Activated CD8-positive, alpha-beta memory T cell treated with anti-CD3 and anti-CD28 coated beads for 1 hour (primary cell): ENCODE results near the gene SSBP4.
A peak's percentile ranks its signal among the peaks of the same experiment; 100 is the strongest.

Source experiments
- DNase-seq, 2 donors: peaks; one replicate each; pipeline ENCODE4 v3.0.0-alpha.2; 2020; ENCODE audit warnings: low read depth in 1 of 2; ENCODE audit errors: extremely low read depth in 1 of 2

The SSBP4 gene

GRCh38 chr19:18461471-18461870 is 42.3 kb downstream of the SSBP4 start:
- no peak for DNase-seq

- no peak for DNase-seq
These were observed 45.4 kb downstream of the SSBP4 start for GRCh38 chr19:18464646-18465045.

GRCh38 chr19:18465214-18465963 is 46.2 kb downstream of the SSBP4 start:
- no peak for DNase-seq

GRCh38 chr19:18465964-18466339 is 46.8 kb downstream of the SSBP4 start:
- no peak for DNase-seq

GRCh38 chr19:18466354-18466753 is 47.2 kb downstream of the SSBP4 start:
- no peak for DNase-seq

- DNase-seq = no peak
These were observed 48.8 kb downstream of the SSBP4 start for GRCh38 chr19:18467978-18468377.

- no peak for DNase-seq
These were observed 49.3 kb downstream of the SSBP4 start for GRCh38 chr19:18468517-18468916.

GRCh38 chr19:18469069-18469846 is 50.1 kb downstream of the SSBP4 start:
- peak in 1 of 2 donors; percentile 48 for DNase-seq

- no peak for DNase-seq
These were observed 51.6 kb downstream of the SSBP4 start for GRCh38 chr19:18470787-18471186.

GRCh38 chr19:18473003-18473705 is 54.0 kb downstream of the SSBP4 start:
- DNase-seq = no peak

- DNase-seq = no peak
These were observed 54.5 kb downstream of the SSBP4 start for GRCh38 chr19:18473706-18474087.

GRCh38 chr19:18474366-18474887 is 55.2 kb downstream of the SSBP4 start:
- DNase-seq = no peak

- DNase-seq = no peak
These were observed 55.8 kb downstream of the SSBP4 start for GRCh38 chr19:18475004-18475453.

GRCh38 chr19:18475762-18476331 is 56.6 kb downstream of the SSBP4 start:
- no peak for DNase-seq

- DNase-seq = no peak
These were observed 57.4 kb downstream of the SSBP4 start for GRCh38 chr19:18476507-18477041.

GRCh38 chr19:18477042-18477779 is 58.0 kb downstream of the SSBP4 start:
- DNase-seq = no peak

GRCh38 chr19:18477974-18478373 is 58.8 kb downstream of the SSBP4 start:
- DNase-seq = no peak

- DNase-seq = no peak
These were observed 59.5 kb downstream of the SSBP4 start for GRCh38 chr19:18478545-18479311.

GRCh38 chr19:18480006-18480691 is 61.0 kb downstream of the SSBP4 start:
- no peak for DNase-seq
